ENCODE measurements around the gene KAZN.

KAZN gene

GRCh38 chr1:14843525-14843924, 245.0 kb downstream of the KAZN start:
- no peak for DNase-seq
- H3K27ac Mint-ChIP-seq, result no peak overlapping the region
- H3K36me3 Mint-ChIP-seq (ENCODE audit: low read depth), result peaks cover 7% of the 10 kb centered on the region
- no peaks in the 10 kb centered on the region for H3K4me1 Mint-ChIP-seq
- no peak for ATAC-seq
- no peak overlapping the region for H3K4me3 Mint-ChIP-seq
- H3K9me3 Mint-ChIP-seq, result peaks cover 33% of the 10 kb centered on the region
- H3K27me3 Mint-ChIP-seq, result peaks cover 10% of the 10 kb centered on the region

- H3K9me3 Mint-ChIP-seq, result peaks cover 33% of the 10 kb centered on the region
- DNase-seq (no peak), ATAC-seq (no peak)
- no peak overlapping the region for H3K27ac Mint-ChIP-seq
- H3K4me1 Mint-ChIP-seq, result no peaks in the 10 kb centered on the region
- no peak overlapping the region for H3K4me3 Mint-ChIP-seq
- peaks cover 7% of the 10 kb centered on the region for H3K36me3 Mint-ChIP-seq (ENCODE audit: low read depth)
- peaks cover 10% of the 10 kb centered on the region for H3K27me3 Mint-ChIP-seq
These were observed 245.9 kb downstream of the KAZN start for GRCh38 chr1:14844356-14844755.

- DNase-seq, result no peak
- H3K36me3 Mint-ChIP-seq (ENCODE audit: low read depth), result peaks cover 7% of the 10 kb centered on the region
- H3K4me3 Mint-ChIP-seq, result no peak overlapping the region
- peaks cover 8% of the 10 kb centered on the region for H3K27me3 Mint-ChIP-seq
- peaks cover 33% of the 10 kb centered on the region for H3K9me3 Mint-ChIP-seq
- ATAC-seq, result no peak
- no peak overlapping the region for H3K27ac Mint-ChIP-seq
- H3K4me1 Mint-ChIP-seq, result no peaks in the 10 kb centered on the region
These were observed 246.6 kb downstream of the KAZN start for GRCh38 chr1:14844923-14845617.

- Mint-ChIP-seq H3K9me3 (peaks cover 30% of the 10 kb centered on the region), H3K36me3 (ENCODE audit: low read depth) (peaks cover 7% of the 10 kb centered on the region), H3K27me3 (peaks cover 8% of the 10 kb centered on the region), H3K27ac (no peak overlapping the region), H3K4me1 (no peaks in the 10 kb centered on the region), H3K4me3 (no peak overlapping the region)
- DNase-seq, result no peak
- no peak for ATAC-seq
These were observed 247.4 kb downstream of the KAZN start for GRCh38 chr1:14845851-14846250.

- Mint-ChIP-seq H3K9me3 (peaks cover 26% of the 10 kb centered on the region), H3K4me1 (no peaks in the 10 kb centered on the region), H3K27ac (no peak overlapping the region), H3K27me3 (peaks cover 8% of the 10 kb centered on the region), H3K36me3 (ENCODE audit: low read depth) (peaks cover 3% of the 10 kb centered on the region), H3K4me3 (no peak overlapping the region)
- DNase-seq (no peak), ATAC-seq (no peak)
These were observed 248.2 kb downstream of the KAZN start for GRCh38 chr1:14846688-14847087.

GRCh38 chr1:14848203-14848602, 249.7 kb downstream of the KAZN start:
- peaks cover 12% of the 10 kb centered on the region for H3K9me3 Mint-ChIP-seq
- H3K36me3 Mint-ChIP-seq (ENCODE audit: low read depth), result no peaks in the 10 kb centered on the region
- DNase-seq (no peak), ATAC-seq (no peak)
- H3K27ac Mint-ChIP-seq, result no peak overlapping the region
- no peak overlapping the region for H3K4me3 Mint-ChIP-seq
- H3K27me3 Mint-ChIP-seq, result peaks cover 8% of the 10 kb centered on the region
- H3K4me1 Mint-ChIP-seq, result no peaks in the 10 kb centered on the region

- H3K36me3 Mint-ChIP-seq (ENCODE audit: low read depth), result no peaks in the 10 kb centered on the region
- no peak overlapping the region for H3K4me3 Mint-ChIP-seq
- H3K27me3 Mint-ChIP-seq, result peaks cover 7% of the 10 kb centered on the region
- ATAC-seq (no peak), DNase-seq (no peak)
- peaks cover 11% of the 10 kb centered on the region for H3K9me3 Mint-ChIP-seq
- no peaks in the 10 kb centered on the region for H3K4me1 Mint-ChIP-seq
- H3K27ac Mint-ChIP-seq, result no peak overlapping the region
These were observed 250.1 kb downstream of the KAZN start for GRCh38 chr1:14848625-14849024.

GRCh38 chr1:14849038-14849437, 250.6 kb downstream of the KAZN start:
- DNase-seq (no peak), ATAC-seq (no peak)
- H3K27ac Mint-ChIP-seq, result no peak overlapping the region
- no peaks in the 10 kb centered on the region for H3K36me3 Mint-ChIP-seq (ENCODE audit: low read depth)
- H3K4me3 Mint-ChIP-seq, result no peak overlapping the region
- H3K9me3 Mint-ChIP-seq, result peaks cover 7% of the 10 kb centered on the region
- peaks cover 6% of the 10 kb centered on the region for H3K27me3 Mint-ChIP-seq
- no peaks in the 10 kb centered on the region for H3K4me1 Mint-ChIP-seq

GRCh38 chr1:14850563-14850962, 252.1 kb downstream of the KAZN start:
- Mint-ChIP-seq H3K4me1 (no peaks in the 10 kb centered on the region), H3K4me3 (no peak overlapping the region), H3K36me3 (ENCODE audit: low read depth) (no peaks in the 10 kb centered on the region), H3K27ac (no peak overlapping the region), H3K9me3 (no peaks in the 10 kb centered on the region), H3K27me3 (no peaks in the 10 kb centered on the region)
- DNase-seq (no peak), ATAC-seq (no peak)

GRCh38 chr1:14851760-14852159, 253.3 kb downstream of the KAZN start:
- H3K27me3 Mint-ChIP-seq, result no peaks in the 10 kb centered on the region
- H3K9me3 Mint-ChIP-seq, result no peaks in the 10 kb centered on the region
- H3K4me3 Mint-ChIP-seq, result no peak overlapping the region
- DNase-seq (no peak), ATAC-seq (no peak)
- H3K36me3 Mint-ChIP-seq (ENCODE audit: low read depth), result no peaks in the 10 kb centered on the region
- no peak overlapping the region for H3K27ac Mint-ChIP-seq
- no peaks in the 10 kb centered on the region for H3K4me1 Mint-ChIP-seq

GRCh38 chr1:14852291-14852690, 253.8 kb downstream of the KAZN start:
- H3K4me3 Mint-ChIP-seq, result no peak overlapping the region
- no peaks in the 10 kb centered on the region for H3K4me1 Mint-ChIP-seq
- H3K36me3 Mint-ChIP-seq (ENCODE audit: low read depth), result no peaks in the 10 kb centered on the region
- no peaks in the 10 kb centered on the region for H3K9me3 Mint-ChIP-seq
- no peaks in the 10 kb centered on the region for H3K27me3 Mint-ChIP-seq
- no peak overlapping the region for H3K27ac Mint-ChIP-seq
- ATAC-seq (no peak), DNase-seq (no peak)

GRCh38 chr1:14853518-14853917, 255.0 kb downstream of the KAZN start:
- Mint-ChIP-seq H3K27ac (no peak overlapping the region), H3K27me3 (peaks cover 1% of the 10 kb centered on the region), H3K36me3 (ENCODE audit: low read depth) (no peaks in the 10 kb centered on the region), H3K4me1 (no peaks in the 10 kb centered on the region), H3K4me3 (no peak overlapping the region), H3K9me3 (no peaks in the 10 kb centered on the region)
- no peak for ATAC-seq
- no peak for DNase-seq

- DNase-seq (no peak), ATAC-seq (no peak)
- Mint-ChIP-seq H3K4me3 (no peak overlapping the region), H3K27ac (no peak overlapping the region), H3K27me3 (peaks cover 1% of the 10 kb centered on the region), H3K4me1 (no peaks in the 10 kb centered on the region), H3K9me3 (no peaks in the 10 kb centered on the region), H3K36me3 (ENCODE audit: low read depth) (no peaks in the 10 kb centered on the region)
These were observed 256.8 kb downstream of the KAZN start for GRCh38 chr1:14855268-14855667.

- no peak for ATAC-seq
- Mint-ChIP-seq H3K4me1 (no peaks in the 10 kb centered on the region), H3K27me3 (peaks cover 1% of the 10 kb centered on the region), H3K4me3 (no peak overlapping the region), H3K27ac (no peak overlapping the region), H3K9me3 (no peaks in the 10 kb centered on the region), H3K36me3 (ENCODE audit: low read depth) (no peaks in the 10 kb centered on the region)
- no peak for DNase-seq
These were observed 257.3 kb downstream of the KAZN start for GRCh38 chr1:14855801-14856200.

GRCh38 chr1:14857436-14858195, 259.1 kb downstream of the KAZN start:
- Mint-ChIP-seq H3K4me1 (no peaks in the 10 kb centered on the region), H3K27me3 (peaks cover 1% of the 10 kb centered on the region), H3K36me3 (ENCODE audit: low read depth) (no peaks in the 10 kb centered on the region), H3K27ac (no peak overlapping the region), H3K4me3 (no peak overlapping the region), H3K9me3 (no peaks in the 10 kb centered on the region)
- DNase-seq (no peak), ATAC-seq (no peak)

Measured in activated naive CD8-positive, alpha-beta T cell treated with anti-CD3 and anti-CD28 coated beads, Interleukin-2, amount 50 U/mL, for 24 hours (primary cell).